HCT116 (cell line): ENCODE measurements around the gene SALL3. TPM values are rescaled to one million over a fixed set of nuclear protein-coding genes. Genes with fewer than 3 reads are reported as not detected.

Source experiments
- ATAC-seq: fragments of 200-7000 bp; cut with Tn5 transposase; 2 replicates; pipeline ENCODE4 v1.9.1; 2020; ENCODE audit warnings: mild to moderate bottlenecking, moderate library complexity
- BruUV-seq: library from RNA; stranded (reverse); fragments of 400-500 nt; replicated peaks from 2 replicates; lab custom pipeline; 2021; lab: Mats Ljungman, UMichigan
- CTCF ChIA-PET: fragments of 300-600 bp; sonication (Branson Sonifier 250); formaldehyde crosslinking; loops from one replicate; lab custom pipeline; 2021; ENCODE audit warnings: antibody characterized with exemption; lab: Charles Lee
- POLR2A ChIA-PET: fragments of 300-600, 350-600 bp; sonication (Branson Sonifier 250); formaldehyde crosslinking; loops from one replicate; lab custom pipeline; 2021; ENCODE audit warnings: antibody characterized with exemption; lab: Charles Lee
- RAD21 ChIA-PET, 2 experiments: fragments of 300-600 bp; sonication (Branson Sonifier 250); formaldehyde crosslinking; loops; one replicate each; lab custom pipeline; 2023; ENCODE audit warnings: low total read pairs in 2 of 2; ENCODE audit not compliant: uncharacterized antibody in 2 of 2, unreplicated experiment in 2 of 2, low non-redundant PET in 1 of 2; lab: Charles Lee
- DNase-seq: peaks from one replicate; pipeline ENCODE4 v3.0.0-alpha.2; 2010; ENCODE audit warnings: low read depth, low spot score
- H2AFZ ChIP-seq: fragments of 200-600 bp; shearing (Covaris generic), sonication (generic); 2 replicates; pipeline ENCODE4 v1.6.1; 2017; ENCODE audit warnings: low read depth, mixed run types, mixed read lengths, antibody characterized with exemption, low read length; ENCODE audit not compliant: poor library complexity, severe bottlenecking
- H3K27ac ChIP-seq: 2 replicates; pipeline ENCODE4 v1.5.1; 2012; ENCODE audit warnings: low read depth, low read length
- H3K27me3 ChIP-seq: fragments of 200-600 bp; sonication (generic); 2 replicates; pipeline ENCODE4 v1.6.1; 2016; ENCODE audit warnings: mixed run types, low read length, mixed read lengths; ENCODE audit not compliant: insufficient read depth
- H3K36me3 ChIP-seq, 2 experiments: fragments of 200-500 bp in 1 of 2; fragments of 200-600 bp in 1 of 2; sonication (Bioruptor generic) in 1 of 2; sonication (generic) in 1 of 2; 2 replicates each; pipeline versions ENCODE4 v1.5.1 to v1.6.1; 2014 to 2016; ENCODE audit warnings: low read length in 2 of 2, inconsistent platforms in 1 of 2, mixed read lengths in 1 of 2, mixed run types in 1 of 2; ENCODE audit not compliant: insufficient read depth in 2 of 2, control insufficient read depth in 1 of 2
- H3K4me1 ChIP-seq, 2 experiments: fragments of 200-600 bp in 1 of 2; sonication (generic) in 1 of 2; 2 replicates each; pipeline versions ENCODE4 v1.5.1 to v1.6.1; 2012 to 2017; ENCODE audit warnings: low read length in 2 of 2, inconsistent platforms in 1 of 2, mild to moderate bottlenecking in 1 of 2, mixed read lengths in 1 of 2, mixed run types in 1 of 2, moderate library complexity in 1 of 2; ENCODE audit not compliant: insufficient read depth in 2 of 2, control insufficient read depth in 1 of 2
- H3K4me2 ChIP-seq: fragments of 200-600 bp; sonication (generic); 2 replicates; pipeline ENCODE4 v1.6.1; 2017; ENCODE audit warnings: mixed run types, low read length, mixed read lengths
- H3K4me3 ChIP-seq, 2 experiments: fragments of 200-600 bp in 1 of 2; sonication (generic) in 1 of 2; replicated peaks in 1 of 2; 2 replicates each; pipeline ENCODE4 v1.5.1; 2011 to 2016; ENCODE audit warnings: low read length in 2 of 2, control low read depth in 1 of 2, low read depth in 1 of 2, mild to moderate bottlenecking in 1 of 2, mixed read lengths in 1 of 2, mixed run types in 1 of 2
- H3K79me2 ChIP-seq: fragments of 200-600 bp; sonication (generic); 2 replicates; pipeline ENCODE4 v1.6.1; 2017; ENCODE audit warnings: mild to moderate bottlenecking, mixed run types, low read length, moderate library complexity, mixed read lengths; ENCODE audit not compliant: insufficient read depth
- H3K9ac ChIP-seq: fragments of 200-600 bp; sonication (generic); 2 replicates; pipeline ENCODE4 v1.6.1; 2016; ENCODE audit warnings: low read length, mixed read lengths
- H3K9me2 ChIP-seq: fragments of 200-600 bp; sonication (generic), shearing (Covaris generic); 2 replicates; pipeline ENCODE4 v1.6.1; 2017; ENCODE audit warnings: mixed run types, mild to moderate bottlenecking, moderate library complexity; ENCODE audit not compliant: insufficient read depth
- H3K9me3 ChIP-seq, 2 experiments: fragments of 200-500 bp in 1 of 2; fragments of 200-600 bp in 1 of 2; sonication (Bioruptor generic) in 1 of 2; sonication (generic) in 1 of 2; 2 replicates each; pipeline ENCODE4 v1.6.1; 2014 to 2017; ENCODE audit warnings: low read length in 2 of 2, mixed read lengths in 2 of 2, inconsistent platforms in 1 of 2, low read depth in 1 of 2, mild to moderate bottlenecking in 1 of 2, mixed run types in 1 of 2, moderate library complexity in 1 of 2; ENCODE audit not compliant: control insufficient read depth in 1 of 2, insufficient read depth in 1 of 2
- H4K20me1 ChIP-seq: fragments of 200-600 bp; sonication (generic), shearing (Covaris generic); 2 replicates; pipeline ENCODE4 v1.6.1; 2017; ENCODE audit warnings: mixed run types, mild to moderate bottlenecking, moderate library complexity; ENCODE audit not compliant: insufficient read depth
- CEBPB ChIP-seq: IDR thresholded peaks from 2 replicates; pipeline ENCODE4 v1.6.1; 2012; ENCODE audit warnings: low read depth
- ELF1 ChIP-seq: IDR thresholded peaks from 2 replicates; pipeline ENCODE4 v1.6.1; 2012; ENCODE audit warnings: low read depth, borderline replicate concordance
- EZH2phosphoT487 ChIP-seq: fragments of 200-600 bp; IDR thresholded peaks from 2 replicates; pipeline ENCODE4 v1.6.1; 2018; ENCODE audit warnings: antibody characterized with exemption, borderline replicate concordance
- JUND ChIP-seq: IDR thresholded peaks from 2 replicates; pipeline ENCODE4 v1.6.1; 2012
- POLR2A ChIP-seq: IDR thresholded peaks from 2 replicates; pipeline ENCODE4 v1.7.0; 2011; ENCODE audit warnings: borderline replicate concordance; ENCODE audit not compliant: insufficient read depth, insufficient read length; ENCODE audit errors: extremely low read depth
- POLR2AphosphoS5 ChIP-seq: IDR thresholded peaks from 2 replicates; pipeline ENCODE4 v1.6.1; 2011; ENCODE audit warnings: mild to moderate bottlenecking, low read depth, low read length, moderate library complexity
- RAD21 ChIP-seq: IDR thresholded peaks from 2 replicates; pipeline ENCODE4 v1.6.1; 2012; ENCODE audit warnings: low read depth, mild to moderate bottlenecking
- TCF7L2 ChIP-seq: IDR thresholded peaks from 2 replicates; pipeline ENCODE4 v1.7.0; 2011; ENCODE audit warnings: borderline replicate concordance, inconsistent platforms; ENCODE audit not compliant: insufficient read depth, insufficient read length; ENCODE audit errors: extremely low read depth
- YY1 ChIP-seq: IDR thresholded peaks from 2 replicates; pipeline ENCODE4 v1.6.1; 2011; ENCODE audit warnings: low read length, low read depth, moderate library complexity, mild to moderate bottlenecking; ENCODE audit not compliant: insufficient replicate concordance; ENCODE audit errors: extremely low read depth
- ZFX ChIP-seq: fragments of 450-650 bp; IDR thresholded peaks from 2 replicates; pipeline ENCODE4 v1.6.1; 2017
- intact Hi-C: fragments of 100-400 bp; cut with micrococcal nuclease; formaldehyde crosslinking; loops from 2 replicates; pipeline ENCODE4 v1.10.0; 2022
- total RNA-seq: library from RNA; stranded (reverse); gene quantifications from one replicate; pipeline ENCODE4 v1.2.1, GENCODE V29; 2021; ENCODE audit not compliant: unreplicated experiment
- TF ChIP-seq, protein P1 (sequence below): IDR thresholded peaks from 2 replicates; pipeline ENCODE4 v1.6.1; 2012
- TF ChIP-seq, protein P2 (sequence below), 3 experiments: fragments of 200-600 bp in 1 of 3; sonication (generic) in 1 of 3; IDR thresholded peaks in 2 of 3; conservative IDR thresholded peaks in 1 of 3; 2 replicates each; pipeline ENCODE4 v1.5.1; 2012 to 2017; ENCODE audit warnings: low read depth in 2 of 3, low read length in 2 of 3, antibody characterized with exemption in 1 of 3, borderline replicate concordance in 1 of 3, control low read depth in 1 of 3, mild to moderate bottlenecking in 1 of 3, mixed read lengths in 1 of 3, mixed run types in 1 of 3, moderate library complexity in 1 of 3; ENCODE audit not compliant: insufficient read depth in 1 of 3

The SALL3 gene
- total RNA-seq, 1 experiment from 2014 or later = not detected

DNA sequence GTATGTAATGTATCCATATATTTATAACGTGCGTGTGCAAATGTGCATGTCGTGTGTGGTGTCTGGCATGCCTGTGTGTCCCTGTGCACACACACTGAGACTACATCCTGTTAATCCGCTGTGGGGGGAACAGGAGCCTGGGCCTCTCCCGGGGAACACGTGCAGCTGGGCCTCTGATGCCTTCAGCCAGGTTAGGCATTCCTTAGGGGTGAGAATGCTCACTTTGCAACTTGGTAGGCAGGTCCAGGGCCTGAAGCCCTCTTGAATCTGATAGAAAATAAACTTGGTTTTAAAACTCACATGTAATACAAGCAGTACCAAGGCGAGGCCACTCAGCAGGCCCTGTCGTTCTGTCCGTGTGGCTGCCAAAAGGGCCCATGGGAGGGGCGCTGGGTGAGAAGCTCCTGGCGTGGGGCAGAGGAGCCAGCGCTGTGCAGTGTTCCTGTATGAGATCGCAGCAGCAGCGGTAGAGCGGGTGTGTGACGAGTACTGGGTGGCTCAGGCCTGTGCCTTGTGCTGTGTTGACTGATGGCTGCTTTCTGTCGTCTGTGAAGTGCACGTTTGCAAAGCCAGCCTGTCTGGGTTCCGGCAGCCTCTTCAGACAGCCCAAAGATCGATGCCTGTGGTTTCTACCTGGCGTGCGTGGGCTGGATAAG lies 16.2 kb downstream of the SALL3 start (continued):
- TF ChIP-seq POLR2AphosphoS5 (no peak), JUND (no peak), ZFX (no peak), TCF7L2 (no peak), EZH2phosphoT487 (no peak), ELF1 (no peak)
- TF ChIP-seq, protein P1, sequence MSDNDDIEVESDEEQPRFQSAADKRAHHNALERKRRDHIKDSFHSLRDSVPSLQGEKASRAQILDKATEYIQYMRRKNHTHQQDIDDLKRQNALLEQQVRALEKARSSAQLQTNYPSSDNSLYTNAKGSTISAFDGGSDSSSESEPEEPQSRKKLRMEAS = no peak

DNA sequence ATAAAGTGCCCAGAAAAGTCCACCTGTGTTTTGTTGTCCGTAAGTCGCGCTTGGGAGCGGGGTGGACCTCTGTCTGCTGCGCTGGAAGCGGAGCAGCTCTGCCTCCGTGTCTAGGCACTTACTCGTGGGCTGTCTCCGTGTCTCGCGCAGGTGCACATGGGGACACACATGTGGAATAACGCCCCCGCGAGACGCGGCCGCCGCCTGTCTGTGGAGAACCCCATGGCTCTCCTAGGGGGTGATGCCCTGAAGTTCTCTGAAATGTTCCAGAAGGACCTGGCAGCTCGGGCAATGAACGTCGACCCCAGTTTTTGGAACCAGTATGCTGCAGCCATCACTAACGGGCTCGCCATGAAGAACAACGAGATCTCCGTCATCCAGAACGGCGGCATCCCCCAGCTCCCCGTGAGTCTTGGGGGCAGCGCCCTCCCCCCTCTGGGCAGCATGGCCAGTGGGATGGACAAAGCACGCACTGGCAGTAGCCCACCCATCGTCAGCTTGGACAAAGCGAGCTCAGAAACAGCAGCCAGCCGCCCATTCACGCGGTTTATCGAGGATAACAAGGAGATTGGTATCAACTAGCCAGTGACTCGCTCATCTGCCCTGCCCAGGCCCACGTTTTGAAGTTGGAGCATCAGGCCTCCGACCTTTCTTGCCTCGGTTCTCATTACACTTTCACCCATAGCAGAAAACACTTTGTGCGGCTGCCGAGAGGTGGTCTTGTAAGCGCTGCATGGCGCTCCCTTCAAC lies 17.3 kb downstream of the SALL3 start:
- ChIA-PET POLR2A (no interaction called here), RAD21 (no interaction called here)
- H3K9ac ChIP-seq = no peak overlapping the region

More for the DNA sequence above, 17.3 kb downstream of the SALL3 start:
- H3K27ac ChIP-seq = no peak overlapping the region
- CTCF ChIA-PET = no interaction called here
- no peaks in the 10 kb centered on the region for H3K79me2 ChIP-seq
- DNase-seq (no peak), ATAC-seq (no peak)
- H3K4me3 ChIP-seq = no peak overlapping the region
- no peaks in the 10 kb centered on the region for H3K27me3 ChIP-seq
- H3K4me1 ChIP-seq = peaks cover 11 to 12% of the 10 kb centered on the region in 2 experiments; a peak in 3 of 4 replicates
- TF ChIP-seq CEBPB (no peak), ZFX (no peak), RAD21 (no peak), POLR2AphosphoS5 (no peak), POLR2A (no peak), YY1 (no peak)
- TF ChIP-seq, protein P1 = no peak
- TF ChIP-seq, protein P2, sequence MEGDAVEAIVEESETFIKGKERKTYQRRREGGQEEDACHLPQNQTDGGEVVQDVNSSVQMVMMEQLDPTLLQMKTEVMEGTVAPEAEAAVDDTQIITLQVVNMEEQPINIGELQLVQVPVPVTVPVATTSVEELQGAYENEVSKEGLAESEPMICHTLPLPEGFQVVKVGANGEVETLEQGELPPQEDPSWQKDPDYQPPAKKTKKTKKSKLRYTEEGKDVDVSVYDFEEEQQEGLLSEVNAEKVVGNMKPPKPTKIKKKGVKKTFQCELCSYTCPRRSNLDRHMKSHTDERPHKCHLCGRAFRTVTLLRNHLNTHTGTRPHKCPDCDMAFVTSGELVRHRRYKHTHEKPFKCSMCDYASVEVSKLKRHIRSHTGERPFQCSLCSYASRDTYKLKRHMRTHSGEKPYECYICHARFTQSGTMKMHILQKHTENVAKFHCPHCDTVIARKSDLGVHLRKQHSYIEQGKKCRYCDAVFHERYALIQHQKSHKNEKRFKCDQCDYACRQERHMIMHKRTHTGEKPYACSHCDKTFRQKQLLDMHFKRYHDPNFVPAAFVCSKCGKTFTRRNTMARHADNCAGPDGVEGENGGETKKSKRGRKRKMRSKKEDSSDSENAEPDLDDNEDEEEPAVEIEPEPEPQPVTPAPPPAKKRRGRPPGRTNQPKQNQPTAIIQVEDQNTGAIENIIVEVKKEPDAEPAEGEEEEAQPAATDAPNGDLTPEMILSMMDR (IDR thresholded peaks at IDR 0.05 in 2 of 3, conservative IDR thresholded peaks at IDR 0.05 in 1 of 3; ENCODE audit: borderline replicate concordance in 1 of 3, insufficient read depth in 1 of 3, low read depth in 2 of 3, low read length in 2 of 3) = no peak
- BruUV-seq = no TSS peak
- H2AFZ ChIP-seq = no peak overlapping the region
- no peak overlapping the region for H3K4me2 ChIP-seq
- H3K36me3 ChIP-seq = no peaks in the 10 kb centered on the region
- H3K9me2 ChIP-seq = no peaks in the 10 kb centered on the region
- no peaks in the 10 kb centered on the region for H3K9me3 ChIP-seq
- intact Hi-C loops = no loop called here
- H4K20me1 ChIP-seq = no peaks in the 10 kb centered on the region
